Upper lobe of left lung (tissue), 6 donors: ENCODE measurements around the gene LENG1. TPM values are rescaled to one million over a fixed set of nuclear protein-coding genes. Genes with fewer than 3 reads are reported as not detected.

Experiments
- ATAC-seq, 2 donors: fragments of 200-7000 bp; cut with Tn5 transposase; one replicate each; pipeline ENCODE4 v1.9.1; 2022; ENCODE audit warnings: mild to moderate bottlenecking in 2 of 2, moderate library complexity in 2 of 2; ENCODE audit not compliant: low FRiP score in 2 of 2
- DNase-seq, 2 donors: peaks; one replicate each; pipeline ENCODE4 v3.0.0-alpha.2; 2019 to 2020
- H3K27ac ChIP-seq, 4 donors: fragments of 200-600 bp; sonication (generic); one replicate each; pipeline ENCODE4 v1.5.1; 2016 to 2019
- H3K27me3 ChIP-seq, 4 donors: fragments of 200-600 bp; sonication (generic); one replicate each; pipeline ENCODE4 v1.5.1; 2017 to 2019
- H3K36me3 ChIP-seq, 4 donors: fragments of 200-600 bp; sonication (generic); one replicate each; pipeline ENCODE4 v1.5.1; 2016 to 2019
- H3K4me1 ChIP-seq, 4 donors: fragments of 200-600 bp; sonication (generic); one replicate each; pipeline ENCODE4 v1.5.1; 2018 to 2019
- H3K4me3 ChIP-seq, 4 donors: fragments of 200-600 bp; sonication (generic); one replicate each; pipeline ENCODE4 v1.5.1; 2017 to 2019; ENCODE audit warnings: mild to moderate bottlenecking in 2 of 4, moderate library complexity in 1 of 4
- H3K9me3 ChIP-seq, 4 donors: fragments of 200-600 bp; sonication (generic); one replicate each; pipeline ENCODE4 v1.5.1; 2018 to 2019
- CTCF ChIP-seq, 6 experiments: fragments of 450-650 bp in 4 of 6; fragments of 200-600 bp in 2 of 6; sonication (generic) in 2 of 6; IDR thresholded peaks; one replicate each; pipeline ENCODE4 v1.5.1; 2016 to 2019; ENCODE audit warnings: antibody characterized with exemption in 6 of 6
- EP300 ChIP-seq, 4 donors: sonication (generic); formaldehyde crosslinking; IDR thresholded peaks; one replicate each; pipeline ENCODE4 v1.5.1; 2017; ENCODE audit warnings: antibody characterized with exemption in 4 of 4, control low read depth in 2 of 4
- POLR2A ChIP-seq, 4 donors: fragments of 450-650 bp; IDR thresholded peaks; one replicate each; pipeline ENCODE4 v1.5.1; 2016 to 2017; ENCODE audit warnings: antibody characterized with exemption in 4 of 4, mild to moderate bottlenecking in 2 of 4
- POLR2AphosphoS5 ChIP-seq, 2 donors: sonication (generic); formaldehyde crosslinking; IDR thresholded peaks; one replicate each; pipeline ENCODE4 v1.5.1; 2017; ENCODE audit warnings: antibody characterized with exemption in 2 of 2
- WGBS, 2 donors: methylation state at CpG; one replicate each; pipeline ENCODE4 v1.1.5; 2017 to 2018; 5-methylcytosine and 5-hydroxymethylcytosine counted together
- total RNA-seq, 6 donors: library from RNA; depleted of rRNA in 4 of 6; stranded (reverse); fragments of >200 nt in 4 of 6; gene quantifications; one replicate each; pipeline versions ENCODE4 v1.1.0 to v1.2.1, GENCODE V29; 2016 to 2021
- donor health status: DM: no; HTN: no; CAD: no; lungs with moderate emphysema.
- donor health status: DM: no; HTN: yes; CAD: no; lungs with severe emphysema.

LENG1 gene
- total RNA-seq, 6 donors from 2014 or later: 8.5 to 16.8 (median 9.4) TPM

- H3K4me1 ChIP-seq: peaks cover 32 to 44% (median 38%) of the 10 kb centered on the region in 4 donors
- no peaks in the 10 kb centered on the region for H3K27me3 ChIP-seq
- H3K27ac ChIP-seq: peak overlapping the region; percentile 93 to 99 (median 96)
- ATAC-seq: no peak
- H3K36me3 ChIP-seq: peaks cover 10 to 27% (median 17%) of the 10 kb centered on the region in 4 donors
- 38 to 52% methylated on average over 15 to 21 of the region's 31 CpGs for WGBS, 2 donors
- TF ChIP-seq POLR2A (IDR thresholded peaks at IDR 0.05) (no peak), EP300 (IDR thresholded peaks at IDR 0.05) (no peak), POLR2AphosphoS5 (IDR thresholded peaks at IDR 0.05) (no peak), CTCF (IDR thresholded peaks at IDR 0.05) (no peak)
- H3K9me3 ChIP-seq: no peaks in the 10 kb centered on the region
- peak overlapping the region; percentile 92 to 100 (median 94) for H3K4me3 ChIP-seq
- no peak for DNase-seq
These were observed 20.8 kb downstream of the LENG1 start for GRCh38 chr19:54138489-54139256.

DNA sequence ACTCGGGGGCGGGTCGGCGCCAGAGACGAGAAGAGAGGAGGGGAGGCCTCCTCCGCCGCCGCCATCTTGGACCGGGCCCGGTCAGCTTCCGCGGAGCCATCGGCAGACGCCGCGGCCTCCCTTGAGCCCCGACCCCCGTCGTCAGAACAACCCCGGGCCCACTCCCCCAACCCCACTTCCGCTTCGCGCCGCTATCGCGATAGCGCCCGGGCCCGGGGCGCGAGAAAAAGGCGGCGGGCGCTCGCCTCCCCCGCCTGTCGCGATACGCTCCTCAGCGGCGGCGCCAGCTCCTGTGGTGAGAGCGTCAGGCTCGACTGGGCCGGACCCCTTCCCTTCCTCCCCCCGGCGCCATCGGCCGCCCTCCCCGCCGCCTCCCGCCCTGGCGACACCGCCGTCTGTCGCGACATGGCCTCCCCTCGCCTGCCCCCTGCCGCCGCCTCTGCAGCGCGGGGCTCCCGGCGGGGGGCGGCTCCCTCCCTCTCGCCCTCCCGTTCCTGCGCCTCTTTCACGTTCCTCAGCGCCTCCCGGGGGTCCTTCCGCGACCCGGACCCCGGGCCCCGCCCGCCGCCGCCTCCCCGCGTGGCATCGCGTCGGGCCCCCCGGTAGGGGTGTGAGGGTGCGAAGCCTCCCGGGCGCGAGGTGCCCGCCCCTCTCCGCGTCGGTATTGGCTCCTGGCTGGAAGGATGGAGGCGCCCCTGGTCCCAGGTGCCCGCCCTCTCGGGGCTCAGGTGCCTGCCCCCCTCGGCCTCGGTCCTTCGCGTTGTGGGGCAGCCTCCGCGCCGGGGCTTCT is 21.6 kb downstream of the LENG1 start, which contains the start of gene CNOT3:
Gene CNOT3, plus strand, starts transcription at position 64 of the 790 bp plus-strand sequence. CDS start 5,217 bp downstream, outside the sequence.
- DNase-seq: peak in 1 of 2 donors; percentile 89
- Histone ChIP-seq H3K27me3 (no peaks in the 10 kb centered on the region), H3K4me1 (peaks cover 32 to 44% (median 38%) of the 10 kb centered on the region in 4 donors), H3K36me3 (peaks cover 4 to 19% (median 9%) of the 10 kb centered on the region in 4 donors), H3K9me3 (no peaks in the 10 kb centered on the region), H3K4me3 (peak within 1 kb of the TSS; percentile 92 to 100 (median 94)), H3K27ac (peak within 1 kb of the TSS; percentile 93 to 99 (median 96))
- ATAC-seq: no peak
- WGBS, 2 donors: 1% methylated on average over 29 of the region's 103 CpGs; no CpG with 5 or more reads in 1 of the 2 donors
- peak; percentile 79 to 91 for TF ChIP-seq POLR2AphosphoS5 (IDR thresholded peaks at IDR 0.05)
- peak in 3 of 4 donors; percentile 17 to 90 (median 78) for TF ChIP-seq POLR2A (IDR thresholded peaks at IDR 0.05)
- TF ChIP-seq CTCF (IDR thresholded peaks at IDR 0.05): no peak
- no peak for TF ChIP-seq EP300 (IDR thresholded peaks at IDR 0.05)

DNA sequence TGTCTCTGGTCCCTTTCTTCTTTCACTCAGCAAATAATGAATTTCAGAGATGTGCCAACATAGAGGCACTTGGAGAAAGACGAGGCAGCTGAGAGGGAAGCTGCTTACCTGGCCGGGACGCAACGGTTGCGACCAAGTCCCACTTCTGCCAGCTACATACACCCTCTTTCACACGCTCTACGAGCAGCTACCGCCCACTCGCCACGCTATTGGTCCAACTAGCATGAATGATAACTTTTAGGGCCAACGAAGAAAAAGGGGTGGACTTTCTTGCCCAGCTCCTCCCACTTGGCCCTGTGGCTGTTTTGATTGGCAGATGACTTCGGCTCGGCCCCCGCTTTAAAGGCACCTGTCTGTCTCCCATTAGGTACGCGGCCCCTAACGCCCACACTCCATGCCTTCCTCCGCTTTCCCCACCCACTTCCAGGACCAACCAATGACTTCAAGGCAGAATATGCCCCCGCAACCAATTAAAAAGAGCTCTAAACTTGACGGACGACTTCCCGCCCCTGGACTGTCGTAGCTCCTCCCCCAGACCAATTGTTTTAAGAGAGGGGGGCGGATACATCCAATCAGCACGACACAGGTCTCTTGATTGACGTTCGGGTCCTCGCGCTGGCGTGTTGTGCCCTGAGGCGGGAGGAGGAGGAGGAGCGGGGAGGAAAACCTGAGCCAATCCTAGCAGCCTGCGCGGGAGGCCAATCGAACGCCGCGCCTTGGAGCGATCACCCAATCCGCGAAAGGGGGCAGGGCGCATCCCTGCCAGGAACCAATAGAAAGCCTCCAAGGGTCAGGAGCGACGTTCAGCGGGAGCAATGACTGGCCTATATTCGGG is 22.4 kb downstream of the LENG1 start:
- no peaks in the 10 kb centered on the region for H3K9me3 ChIP-seq
- ATAC-seq (peak; percentile 95 to 98), DNase-seq (peak; percentile 97 to 100)
- peaks cover 0 to 16% (median 3%) of the 10 kb centered on the region in 4 donors for H3K36me3 ChIP-seq
- TF ChIP-seq EP300 (IDR thresholded peaks at IDR 0.05): no peak
- TF ChIP-seq POLR2AphosphoS5 (IDR thresholded peaks at IDR 0.05): peak in 1 of 2 donors; percentile 69
- TF ChIP-seq POLR2A (IDR thresholded peaks at IDR 0.05): peak in 1 of 4 donors; percentile 71
- peak overlapping the region; percentile 93 to 99 (median 96) for H3K27ac ChIP-seq
- H3K4me3 ChIP-seq: peak overlapping the region; percentile 18 to 97 (median 92)
- 1% methylated on average over 28 to 44 of the region's 46 CpGs for WGBS, 2 donors
- H3K4me1 ChIP-seq: peaks cover 32 to 44% (median 38%) of the 10 kb centered on the region in 4 donors
- no peaks in the 10 kb centered on the region for H3K27me3 ChIP-seq

DNA sequence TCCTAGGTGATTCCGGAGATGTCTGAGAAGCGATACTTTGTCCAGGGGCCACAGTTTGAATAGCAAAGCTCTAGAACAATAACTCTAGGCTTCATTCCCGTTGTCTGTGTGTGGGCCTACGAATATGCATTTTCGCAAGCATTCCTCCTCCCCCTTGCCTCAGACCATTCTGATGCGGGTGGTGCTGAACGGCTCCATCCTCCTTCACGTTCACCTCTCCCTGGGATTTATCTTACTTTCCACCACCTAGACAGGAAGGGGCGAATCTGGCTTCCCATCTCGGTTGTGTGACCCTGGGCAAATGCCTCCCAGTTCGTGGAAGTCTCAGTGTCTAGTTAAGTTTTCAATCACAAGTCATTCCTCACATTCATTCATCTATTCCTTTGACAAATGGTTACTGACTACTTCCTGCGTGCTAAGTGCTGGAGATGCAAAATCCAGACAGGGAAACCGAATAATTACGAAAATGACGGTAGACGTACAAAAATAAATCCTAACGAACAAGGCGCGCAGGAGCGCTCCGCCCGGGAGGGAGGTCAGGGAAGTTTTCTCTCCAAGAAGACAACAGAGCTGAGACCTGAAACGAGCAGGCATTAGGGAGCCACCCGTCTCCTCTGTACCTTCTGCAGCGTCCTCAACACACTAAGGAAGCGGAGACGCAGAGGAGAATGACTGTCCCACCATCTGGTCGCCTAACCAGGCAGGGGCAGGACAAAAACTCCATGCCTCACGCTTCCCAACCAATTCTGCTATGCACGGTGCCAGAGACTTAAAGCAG is 23.2 kb downstream of the LENG1 start:
- H3K27me3 ChIP-seq: no peaks in the 10 kb centered on the region
- H3K4me1 ChIP-seq: peaks cover 32 to 43% (median 38%) of the 10 kb centered on the region in 4 donors
- peak overlapping the region in 3 of 4 donors; percentile 50 to 68 (median 56) for H3K27ac ChIP-seq
- no peak for DNase-seq
- peak overlapping the region; percentile 18 to 58 (median 52) for H3K4me3 ChIP-seq
- H3K9me3 ChIP-seq: no peaks in the 10 kb centered on the region
- ATAC-seq: no peak
- 2 to 6% methylated on average over 29 to 30 of the region's 30 CpGs for WGBS, 2 donors
- peaks cover 0 to 18% (median 8%) of the 10 kb centered on the region in 4 donors for H3K36me3 ChIP-seq
- TF ChIP-seq CTCF (IDR thresholded peaks at IDR 0.05): no peak
- no peak for TF ChIP-seq POLR2AphosphoS5 (IDR thresholded peaks at IDR 0.05)
- TF ChIP-seq EP300 (IDR thresholded peaks at IDR 0.05): no peak
- TF ChIP-seq POLR2A (IDR thresholded peaks at IDR 0.05): no peak
